K562 (cell line): ENCODE measurements around the gene POLR2L. TPM values are rescaled to one million over a fixed set of nuclear protein-coding genes. Genes with fewer than 3 reads are reported as not detected.

Experiments used
- ATAC-seq: fragments of 200-7000 bp; cut with Tn5 transposase; 3 replicates; pipeline ENCODE4 v1.9.1; 2020; ENCODE audit warnings: moderate library complexity
- BruUV-seq: library from RNA; stranded (reverse); fragments of 400-500 nt; replicated peaks from 2 replicates; lab custom pipeline; 2021; lab: Mats Ljungman, UMichigan
- CTCF ChIA-PET: fragments of 300-600 bp; formaldehyde crosslinking; extraction: SDS; loops from one replicate; lab custom pipeline; 2021; ENCODE audit warnings: low intra/inter-chr PET ratio; lab: Yijun Ruan, JAX
- POLR2A ChIA-PET: fragments of 300-600, 350-650 bp; sonication (Branson Sonifier 250); formaldehyde crosslinking; extraction: SDS; loops from one replicate; lab custom pipeline; 2021; ENCODE audit warnings: antibody characterized with exemption, inconsistent platforms; lab: Yijun Ruan, JAX
- DNase-seq, 4 experiments: peaks; one replicate each; pipeline versions ENCODE4 v3.0.0 to v3.0.0-alpha.2; 2011 to 2018; ENCODE audit warnings: low spot score in 3 of 4, mixed read lengths in 3 of 4; ENCODE audit errors: extremely low read depth in 1 of 4
- FAIRE-seq: peaks from 2 replicates; lab custom pipeline; 2011; peaks lifted over from hg19 to GRCh38; lab: Jason Lieb, UNC
- H2AFZ ChIP-seq: 2 replicates; pipeline ENCODE4 v1.6.0; 2011; ENCODE audit warnings: low read depth, low read length, control low read depth, inconsistent platforms
- H3K27ac ChIP-seq: fragments of 200-600 bp; 3 replicates; pipeline ENCODE4 v1.8.0; 2011; ENCODE audit warnings: low read depth, mild to moderate bottlenecking, control low read depth, inconsistent platforms, low read length, moderate library complexity, mixed read lengths; ENCODE audit errors: extremely low read depth
- H3K27me3 ChIP-seq, 2 experiments: fragments of 300-600 bp in 1 of 2; 2 replicates in 1 of 2; 3 replicates in 1 of 2; pipeline versions ENCODE4 v1.6.0 to v1.8.0; 2011; ENCODE audit warnings: inconsistent platforms in 2 of 2, low read length in 2 of 2, mild to moderate bottlenecking in 1 of 2, mixed read lengths in 1 of 2, moderate library complexity in 1 of 2; ENCODE audit not compliant: control insufficient read depth in 2 of 2, insufficient read depth in 2 of 2
- H3K36me3 ChIP-seq: fragments of 300-600 bp; 3 replicates; pipeline ENCODE4 v1.8.0; 2011; ENCODE audit warnings: mild to moderate bottlenecking, low read length, inconsistent platforms; ENCODE audit not compliant: control insufficient read depth, insufficient read depth
- H3K4me1 ChIP-seq, 2 experiments: fragments of 200-600 bp in 1 of 2; replicated peaks in 1 of 2; 2 replicates in 1 of 2; 3 replicates in 1 of 2; pipeline versions ENCODE4 v1.5.1 to v1.8.0; 2011; ENCODE audit warnings: inconsistent platforms in 2 of 2, low read length in 2 of 2, mild to moderate bottlenecking in 1 of 2, mixed read lengths in 1 of 2, moderate library complexity in 1 of 2; ENCODE audit not compliant: control insufficient read depth in 2 of 2, insufficient read depth in 2 of 2
- H3K4me2 ChIP-seq: 2 replicates; pipeline ENCODE4 v1.6.1; 2011; ENCODE audit warnings: low read length, control low read depth, inconsistent platforms, mixed read lengths; ENCODE audit not compliant: insufficient read depth
- H3K4me3 ChIP-seq: fragments of 200-600 bp; sonication (generic), shearing (Covaris generic); 2 replicates; pipeline ENCODE4 v1.5.1; 2016; ENCODE audit warnings: control low read depth, inconsistent platforms
- H3K79me2 ChIP-seq: fragments of 200-600 bp; 3 replicates; pipeline ENCODE4 v1.8.0; 2011; ENCODE audit warnings: low read length, inconsistent platforms; ENCODE audit not compliant: control insufficient read depth, insufficient read depth
- H3K9ac ChIP-seq, 2 experiments: 2 replicates each; pipeline versions ENCODE4 v1.6.0 to v1.6.1; 2011; ENCODE audit warnings: low read depth in 2 of 2, low read length in 2 of 2, control low read depth in 1 of 2, inconsistent platforms in 1 of 2, mild to moderate bottlenecking in 1 of 2, mixed read lengths in 1 of 2; ENCODE audit not compliant: insufficient read depth in 1 of 2
- H3K9me1 ChIP-seq: one replicate; pipeline ENCODE4 v1.6.0; 2011; ENCODE audit warnings: inconsistent platforms, mild to moderate bottlenecking, low read length, moderate library complexity; ENCODE audit not compliant: control insufficient read depth, insufficient read depth
- H3K9me3 ChIP-seq: replicated peaks from 2 replicates; pipeline ENCODE4 v1.5.1; 2011; ENCODE audit warnings: low read depth, low read length, inconsistent platforms; ENCODE audit not compliant: control insufficient read depth, insufficient read depth
- H4K20me1 ChIP-seq: replicated peaks from 2 replicates; pipeline ENCODE4 v1.6.1; 2011; ENCODE audit warnings: low read length, inconsistent platforms, mixed read lengths; ENCODE audit not compliant: control insufficient read depth, insufficient read depth
- CREM ChIP-seq: IDR thresholded peaks from 2 replicates; pipeline ENCODE4 v1.6.1; 2014; ENCODE audit warnings: antibody characterized with exemption, low read depth
- HMGN3 ChIP-seq: IDR thresholded peaks from 2 replicates; pipeline ENCODE4 v1.6.1; 2011; ENCODE audit warnings: borderline replicate concordance, low read depth, mild to moderate bottlenecking, mixed read lengths, low read length; ENCODE audit not compliant: insufficient read length; ENCODE audit errors: extremely low read depth
- KDM5B ChIP-seq: fragments of 200-600 bp; sonication (generic); IDR thresholded peaks from 2 replicates; pipeline ENCODE4 v1.6.1; 2012; ENCODE audit warnings: low read depth, mild to moderate bottlenecking, moderate library complexity, low read length, control low read depth, inconsistent platforms; ENCODE audit not compliant: insufficient replicate concordance
- POLR2G ChIP-seq: fragments of 200-400 bp; formaldehyde crosslinking; IDR thresholded peaks from 2 replicates; pipeline ENCODE4 v1.6.1; 2017; ENCODE audit warnings: low read depth, mild to moderate bottlenecking, antibody characterized with exemption, low read length, moderate library complexity
- RBFOX2 ChIP-seq: fragments of 200-400 bp; formaldehyde crosslinking; IDR thresholded peaks from 2 replicates; pipeline ENCODE4 v1.6.1; 2017; ENCODE audit warnings: low read depth, mild to moderate bottlenecking, low read length, moderate library complexity
- SUPT5H ChIP-seq: fragments of 450-650 bp; IDR thresholded peaks from 2 replicates; pipeline ENCODE4 v1.6.1; 2016
- ZC3H11A ChIP-seq: IDR thresholded peaks from 2 replicates; pipeline ENCODE4 v1.6.1; 2012; ENCODE audit warnings: low read depth, low read length, improper control_type of control experiment
- WGBS: fragments of 100-300 bp; shearing (Covaris generic); methylation state at CpG from one replicate; pipeline ENCODE4 v1.1.6; 2016; ENCODE audit warnings: low coverage, mixed read lengths; ENCODE audit not compliant: insufficient coverage; ENCODE audit errors: missing lambda C conversion rate; 5-methylcytosine and 5-hydroxymethylcytosine counted together
- in situ Hi-C: fragments of 300-500 bp; cut with MboI; formaldehyde crosslinking; loops from 4 replicates; pipeline ENCODE4 v1.15.0; 2018; ENCODE audit warnings: inconsistent platforms, mixed read lengths
- intact Hi-C: fragments of 100-400 bp; cut with micrococcal nuclease; formaldehyde crosslinking; loops from 2 replicates; pipeline ENCODE4 v1.14.2; 2022
- polyA plus RNA-seq, 8 experiments: library from polyadenylated mRNA; depleted of rRNA in 4 of 8; stranded (reverse) in 5 of 8; unstranded in 3 of 8; fragments of >200 nt; fragmentation: Nextera tagmentation in 2 of 8; fragmentation: Illumina TruSeq in 1 of 8; extraction: Ambion mirVana in 2 of 8; extraction: Trizol in 1 of 8; gene quantifications; 2 replicates each; pipeline versions ENCODE4 v1.2.1 to v1.2.3, GENCODE V29; 2011 to 2014; ENCODE audit warnings: inconsistent platforms in 1 of 8, missing spikeins in 1 of 8
- total RNA-seq, 7 experiments: library from RNA; depleted of rRNA in 6 of 7; stranded (reverse); fragments of >200 nt in 6 of 7; fragmentation: Illumina TruSeq in 2 of 7; extraction: Trizol in 2 of 7; gene quantifications; 2 replicates each; pipeline versions ENCODE4 v1.2.1 to v1.2.3, GENCODE V29; 2011 to 2021; ENCODE audit warnings: low replicate concordance in 1 of 7
- TF ChIP-seq, protein P1 (sequence below): fragments of 450-650 bp; IDR thresholded peaks from 2 replicates; pipeline ENCODE4 v1.6.1; 2017; ENCODE audit warnings: antibody characterized with exemption, mild to moderate bottlenecking
- TF ChIP-seq, protein P2 (sequence below): fragments of 450-650 bp; IDR thresholded peaks from 2 replicates; pipeline ENCODE4 v1.6.1; 2016; ENCODE audit warnings: borderline replicate concordance
- TF ChIP-seq, protein P3 (sequence below), 2 experiments: fragments of 450-650 bp; conservative IDR thresholded peaks; 2 replicates each; pipeline ENCODE4 v1.6.1; 2017; ENCODE audit warnings: mild to moderate bottlenecking in 2 of 2, moderate library complexity in 2 of 2

Gene POLR2L
- total and polyA plus RNA-seq, 9 of the 15 experiments (the other 6 are each of a cell fraction or from before 2014, with no cell fraction given), result 38.3 to 688 (median 108) TPM

DNA sequence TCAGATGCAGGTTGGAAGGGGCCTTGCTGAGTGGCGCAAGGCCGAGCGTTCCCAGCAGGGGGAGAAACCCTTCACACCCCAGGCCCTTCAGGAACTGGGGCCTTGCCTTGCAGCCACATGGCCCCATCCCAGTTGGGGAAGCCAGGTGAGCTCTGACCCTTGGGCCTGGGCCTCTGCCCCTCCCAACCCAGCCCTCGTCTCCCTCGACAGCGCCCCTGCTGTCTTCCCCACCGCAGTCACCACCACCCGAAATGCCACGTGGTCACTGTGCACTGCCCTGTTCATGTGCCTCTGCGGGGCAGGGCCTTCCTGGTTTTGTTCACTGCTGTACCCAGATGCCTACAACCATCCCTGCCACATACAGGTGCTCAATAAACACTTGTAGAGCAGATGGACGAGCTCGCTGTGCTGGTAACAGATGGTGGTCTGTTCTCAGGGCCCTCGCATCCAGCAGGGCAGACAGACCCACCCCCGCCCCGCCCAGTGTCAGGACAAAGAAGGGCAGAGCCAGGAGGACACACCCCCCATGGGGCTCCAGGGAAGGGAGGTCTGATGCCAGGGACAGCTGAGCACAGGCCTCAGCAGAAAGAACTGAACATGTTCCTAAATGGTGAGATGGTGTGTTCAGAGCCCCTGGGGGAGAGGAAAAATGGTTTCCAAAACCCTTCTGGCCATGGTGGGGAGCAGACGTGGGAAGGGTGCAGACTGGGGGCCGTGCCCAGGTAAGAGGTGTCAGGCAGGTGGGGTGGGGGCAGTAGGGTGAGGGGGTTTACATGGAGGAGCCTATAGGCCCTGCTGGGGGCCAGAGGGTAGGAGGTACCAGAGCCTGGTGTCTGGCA lies 3.7 kb downstream of the POLR2L start:
- no peak overlapping the region for H2AFZ ChIP-seq
- ChIA-PET POLR2A (interaction anchor here (0.6 to 5.2 kb wide), 4 partner anchors 11 to 24 kb away, joined by 3 to 36 read pairs (median 4); partner anchors contain the start of genes CRACR2B and PNPLA2), CTCF (no interaction called here)
- WGBS, result 53% methylated on average over 13 of the region's 17 CpGs
- H3K4me1 ChIP-seq, result peaks cover 31 to 82% of the 10 kb centered on the region in 2 experiments
- no peak overlapping the region for H3K4me2 ChIP-seq
- in situ Hi-C loops, result no loop called here
- H3K9me1 ChIP-seq, result peaks cover 4% of the 10 kb centered on the region
- peaks cover 7% of the 10 kb centered on the region for H4K20me1 ChIP-seq
- H3K4me3 ChIP-seq, result no peak overlapping the region
- H3K36me3 ChIP-seq, result peaks cover 65% of the 10 kb centered on the region; the same call in 2 of the 3 replicates
- peak overlapping the region; percentile 69 for H3K27ac ChIP-seq
- H3K9me3 ChIP-seq, result no peaks in the 10 kb centered on the region
- DNase-seq (peak in 2 of 4 experiments; percentile 68 to 77), FAIRE-seq (peak; percentile 52), ATAC-seq (peak; percentile 38)
- H3K27me3 ChIP-seq, result no peaks in the 10 kb centered on the region
- no TSS peak for BruUV-seq
- H3K9ac ChIP-seq, result peak overlapping the region; percentile 25 to 81; a peak in 2 of 4 replicates
- intact Hi-C loops, result no loop called here
- H3K79me2 ChIP-seq, result peaks cover 77% of the 10 kb centered on the region
- TF ChIP-seq, protein P1, sequence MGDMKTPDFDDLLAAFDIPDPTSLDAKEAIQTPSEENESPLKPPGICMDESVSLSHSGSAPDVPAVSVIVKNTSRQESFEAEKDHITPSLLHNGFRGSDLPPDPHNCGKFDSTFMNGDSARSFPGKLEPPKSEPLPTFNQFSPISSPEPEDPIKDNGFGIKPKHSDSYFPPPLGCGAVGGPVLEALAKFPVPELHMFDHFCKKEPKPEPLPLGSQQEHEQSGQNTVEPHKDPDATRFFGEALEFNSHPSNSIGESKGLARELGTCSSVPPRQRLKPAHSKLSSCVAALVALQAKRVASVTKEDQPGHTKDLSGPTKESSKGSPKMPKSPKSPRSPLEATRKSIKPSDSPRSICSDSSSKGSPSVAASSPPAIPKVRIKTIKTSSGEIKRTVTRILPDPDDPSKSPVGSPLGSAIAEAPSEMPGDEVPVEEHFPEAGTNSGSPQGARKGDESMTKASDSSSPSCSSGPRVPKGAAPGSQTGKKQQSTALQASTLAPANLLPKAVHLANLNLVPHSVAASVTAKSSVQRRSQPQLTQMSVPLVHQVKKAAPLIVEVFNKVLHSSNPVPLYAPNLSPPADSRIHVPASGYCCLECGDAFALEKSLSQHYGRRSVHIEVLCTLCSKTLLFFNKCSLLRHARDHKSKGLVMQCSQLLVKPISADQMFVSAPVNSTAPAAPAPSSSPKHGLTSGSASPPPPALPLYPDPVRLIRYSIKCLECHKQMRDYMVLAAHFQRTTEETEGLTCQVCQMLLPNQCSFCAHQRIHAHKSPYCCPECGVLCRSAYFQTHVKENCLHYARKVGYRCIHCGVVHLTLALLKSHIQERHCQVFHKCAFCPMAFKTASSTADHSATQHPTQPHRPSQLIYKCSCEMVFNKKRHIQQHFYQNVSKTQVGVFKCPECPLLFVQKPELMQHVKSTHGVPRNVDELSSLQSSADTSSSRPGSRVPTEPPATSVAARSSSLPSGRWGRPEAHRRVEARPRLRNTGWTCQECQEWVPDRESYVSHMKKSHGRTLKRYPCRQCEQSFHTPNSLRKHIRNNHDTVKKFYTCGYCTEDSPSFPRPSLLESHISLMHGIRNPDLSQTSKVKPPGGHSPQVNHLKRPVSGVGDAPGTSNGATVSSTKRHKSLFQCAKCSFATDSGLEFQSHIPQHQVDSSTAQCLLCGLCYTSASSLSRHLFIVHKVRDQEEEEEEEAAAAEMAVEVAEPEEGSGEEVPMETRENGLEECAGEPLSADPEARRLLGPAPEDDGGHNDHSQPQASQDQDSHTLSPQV, result peak; percentile 40; the same call in 1 of the 2 replicates
- TF ChIP-seq KDM5B (peak; percentile 34), POLR2G (peak; percentile 25; the same call in 1 of the 2 replicates), HMGN3 (peak; percentile 27), CREM (peak; percentile 41; the same call in 1 of the 2 replicates), ZC3H11A (no peak), RBFOX2 (peak; percentile 17), SUPT5H (peak; percentile 66)
- TF ChIP-seq, protein P2, sequence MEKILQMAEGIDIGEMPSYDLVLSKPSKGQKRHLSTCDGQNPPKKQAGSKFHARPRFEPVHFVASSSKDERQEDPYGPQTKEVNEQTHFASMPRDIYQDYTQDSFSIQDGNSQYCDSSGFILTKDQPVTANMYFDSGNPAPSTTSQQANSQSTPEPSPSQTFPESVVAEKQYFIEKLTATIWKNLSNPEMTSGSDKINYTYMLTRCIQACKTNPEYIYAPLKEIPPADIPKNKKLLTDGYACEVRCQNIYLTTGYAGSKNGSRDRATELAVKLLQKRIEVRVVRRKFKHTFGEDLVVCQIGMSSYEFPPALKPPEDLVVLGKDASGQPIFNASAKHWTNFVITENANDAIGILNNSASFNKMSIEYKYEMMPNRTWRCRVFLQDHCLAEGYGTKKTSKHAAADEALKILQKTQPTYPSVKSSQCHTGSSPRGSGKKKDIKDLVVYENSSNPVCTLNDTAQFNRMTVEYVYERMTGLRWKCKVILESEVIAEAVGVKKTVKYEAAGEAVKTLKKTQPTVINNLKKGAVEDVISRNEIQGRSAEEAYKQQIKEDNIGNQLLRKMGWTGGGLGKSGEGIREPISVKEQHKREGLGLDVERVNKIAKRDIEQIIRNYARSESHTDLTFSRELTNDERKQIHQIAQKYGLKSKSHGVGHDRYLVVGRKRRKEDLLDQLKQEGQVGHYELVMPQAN, result peak; percentile 62
- TF ChIP-seq, protein P3, sequence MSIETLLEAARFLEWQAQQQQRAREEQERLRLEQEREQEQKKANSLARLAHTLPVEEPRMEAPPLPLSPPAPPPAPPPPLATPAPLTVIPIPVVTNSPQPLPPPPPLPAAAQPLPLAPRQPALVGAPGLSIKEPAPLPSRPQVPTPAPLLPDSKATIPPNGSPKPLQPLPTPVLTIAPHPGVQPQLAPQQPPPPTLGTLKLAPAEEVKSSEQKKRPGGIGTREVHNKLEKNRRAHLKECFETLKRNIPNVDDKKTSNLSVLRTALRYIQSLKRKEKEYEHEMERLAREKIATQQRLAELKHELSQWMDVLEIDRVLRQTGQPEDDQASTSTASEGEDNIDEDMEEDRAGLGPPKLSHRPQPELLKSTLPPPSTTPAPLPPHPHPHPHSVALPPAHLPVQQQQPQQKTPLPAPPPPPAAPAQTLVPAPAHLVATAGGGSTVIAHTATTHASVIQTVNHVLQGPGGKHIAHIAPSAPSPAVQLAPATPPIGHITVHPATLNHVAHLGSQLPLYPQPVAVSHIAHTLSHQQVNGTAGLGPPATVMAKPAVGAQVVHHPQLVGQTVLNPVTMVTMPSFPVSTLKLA (conservative IDR thresholded peaks at IDR 0.05), result peak; percentile 82 to 85
